GM23248 (cell line): ENCODE results near the gene GAP43.

Source experiments
- EZH2 ChIP-seq: fragments of 200-600 bp; sonication (generic); IDR thresholded peaks from 2 replicates; pipeline ENCODE4 v1.6.1; 2018; ENCODE audit warnings: antibody characterized with exemption, mild to moderate bottlenecking; ENCODE audit not compliant: insufficient read depth, poor library complexity, severe bottlenecking
- EZH2phosphoT487 ChIP-seq: fragments of 200-600 bp; sonication (generic); IDR thresholded peaks from 2 replicates; pipeline ENCODE4 v1.6.1; 2018; ENCODE audit warnings: antibody characterized with exemption, moderate library complexity, mild to moderate bottlenecking, low read depth; ENCODE audit not compliant: insufficient read depth

GRCh38 chr3:115758076-115758763 lies 134.9 kb downstream of the GAP43 start:
- TF ChIP-seq EZH2 (no peak), EZH2phosphoT487 (no peak)
